Measurements from ENCODE around the gene PHF21B. TPM values are rescaled to one million over a fixed set of nuclear protein-coding genes. Genes with fewer than 3 reads are reported as not detected.

PHF21B gene
- total and polyA plus RNA-seq, 2 donors (not counting 3 experiments of a cell fraction or from before 2014, with no cell fraction given): not detected

- no TSS peak for BruUV-seq (replicated peaks)
- H3K79me2 ChIP-seq (ENCODE audit: control insufficient read depth, insufficient read depth, low read length): no peaks in the 10 kb centered on the region
- no peaks in the 10 kb centered on the region for H3K27me3 ChIP-seq (ENCODE audit: control insufficient read depth in 2 of 2, insufficient read depth in 2 of 2, low read length in 2 of 2)
- H4K20me1 ChIP-seq (replicated peaks; ENCODE audit: control insufficient read depth, extremely low read depth, insufficient read depth, low read length): no peaks in the 10 kb centered on the region
- dilution Hi-C loops (cut with MboI; ENCODE audit: extremely low pct_ligation_motif_present, low sequenced_read_pairs): no loop called here
- no peak overlapping the region for H3K4me3 ChIP-seq (replicated peaks in 1 of 3; ENCODE audit: insufficient read depth in 1 of 3, low read depth in 1 of 3, low read length in 3 of 3)
- H3K4me2 ChIP-seq (ENCODE audit: insufficient read depth, low read length): no peak overlapping the region
- no peak for FAIRE-seq
- intact Hi-C loops (cut with micrococcal nuclease): no loop called here
- H3K4me1 ChIP-seq (ENCODE audit: control insufficient read depth, extremely low read depth, insufficient read depth, low read length): no peaks in the 10 kb centered on the region
- H3K9ac ChIP-seq (replicated peaks; ENCODE audit: extremely low read depth, insufficient read depth, low read length): no peak overlapping the region
- H3K9me1 ChIP-seq (replicated peaks; ENCODE audit: control insufficient read depth, extremely low read depth, insufficient read depth, low read length): no peaks in the 10 kb centered on the region
- ChIA-PET POLR2A (no interaction called here), CTCF (no interaction called here)
- H3K36me3 ChIP-seq (ENCODE audit: control insufficient read depth in 2 of 2, extremely low read depth in 1 of 2, insufficient read depth in 2 of 2, low read length in 2 of 2): no peaks in the 10 kb centered on the region
- H3K27ac ChIP-seq (ENCODE audit: insufficient read depth, low read depth, low read length): no peak overlapping the region
- TF ChIP-seq FOS (IDR thresholded peaks at IDR 0.05; ENCODE audit: borderline replicate concordance, insufficient read depth, low read length) (no peak), EZH2 (IDR thresholded peaks at IDR 0.05; ENCODE audit: borderline replicate concordance, low read depth, low read length, severe bottlenecking) (no peak), MYC (IDR thresholded peaks at IDR 0.05; ENCODE audit: low read depth, low read length) (no peak), CTCF (IDR thresholded peaks at IDR 0.05; ENCODE audit: extremely low read depth in 1 of 2, insufficient read depth in 1 of 2, low read depth in 1 of 2, low read length in 2 of 2) (no peak)
- H2AFZ ChIP-seq (ENCODE audit: low read depth, low read length): no peak overlapping the region
- no peak for DNase-seq (ENCODE audit: low read depth, low spot score)
- H3K9me3 ChIP-seq (replicated peaks; ENCODE audit: control insufficient read depth, insufficient read depth, low read length): no peaks in the 10 kb centered on the region
These were observed 84.2 kb downstream of the PHF21B start for GRCh38 chr22:44925465-44926123.

GRCh38 chr22:44924710-44925109 lies 85.1 kb downstream of the PHF21B start:
- CTCF ChIA-PET: no interaction called here
- no peaks in the 10 kb centered on the region for H3K36me3 ChIP-seq (ENCODE audit: control insufficient read depth in 2 of 2, extremely low read depth in 1 of 2, insufficient read depth in 2 of 2, low read length in 2 of 2)
- H3K9me3 ChIP-seq (replicated peaks; ENCODE audit: control insufficient read depth, insufficient read depth, low read length): no peaks in the 10 kb centered on the region
- intact Hi-C loops (cut with micrococcal nuclease): no loop called here
- no peaks in the 10 kb centered on the region for H3K79me2 ChIP-seq (ENCODE audit: control insufficient read depth, insufficient read depth, low read length)
- H3K9me1 ChIP-seq (replicated peaks; ENCODE audit: control insufficient read depth, extremely low read depth, insufficient read depth, low read length): no peaks in the 10 kb centered on the region
- no peak overlapping the region for H3K27ac ChIP-seq (ENCODE audit: insufficient read depth, low read depth, low read length)
- no peak for TF ChIP-seq POLR2AphosphoS5 (IDR thresholded peaks at IDR 0.05; ENCODE audit: insufficient read depth, low read depth, low read length)
- TF ChIP-seq MYC (IDR thresholded peaks at IDR 0.05; ENCODE audit: low read depth, low read length): no peak
- no peak for TF ChIP-seq EZH2 (IDR thresholded peaks at IDR 0.05; ENCODE audit: borderline replicate concordance, low read depth, low read length, severe bottlenecking)
- TF ChIP-seq FOS (IDR thresholded peaks at IDR 0.05; ENCODE audit: borderline replicate concordance, insufficient read depth, low read length): no peak
- TF ChIP-seq JUN (IDR thresholded peaks at IDR 0.05; ENCODE audit: borderline replicate concordance, insufficient read depth, insufficient read length, low read depth): no peak
- TF ChIP-seq POLR2A (IDR thresholded peaks at IDR 0.05; ENCODE audit: low read depth, low read length): no peak
- no peak for TF ChIP-seq CTCF (IDR thresholded peaks at IDR 0.05; ENCODE audit: extremely low read depth in 1 of 2, insufficient read depth in 1 of 2, low read depth in 1 of 2, low read length in 2 of 2)
- TF ChIP-seq GATA2 (IDR thresholded peaks at IDR 0.05; ENCODE audit: insufficient read depth, insufficient read length, low read depth, low read length): no peak
- TF ChIP-seq MAX (IDR thresholded peaks at IDR 0.05; ENCODE audit: insufficient read depth, insufficient read length): no peak
- H3K4me2 ChIP-seq (ENCODE audit: insufficient read depth, low read length): no peak overlapping the region
- dilution Hi-C loops (cut with MboI; ENCODE audit: extremely low pct_ligation_motif_present, low sequenced_read_pairs): no loop called here
- H3K27me3 ChIP-seq (ENCODE audit: control insufficient read depth in 2 of 2, insufficient read depth in 2 of 2, low read length in 2 of 2): no peaks in the 10 kb centered on the region
- H3K9ac ChIP-seq (replicated peaks; ENCODE audit: extremely low read depth, insufficient read depth, low read length): no peak overlapping the region
- H4K20me1 ChIP-seq (replicated peaks; ENCODE audit: control insufficient read depth, extremely low read depth, insufficient read depth, low read length): no peaks in the 10 kb centered on the region
- H3K4me3 ChIP-seq (replicated peaks in 1 of 3; ENCODE audit: insufficient read depth in 1 of 3, low read depth in 1 of 3, low read length in 3 of 3): no peak overlapping the region
- FAIRE-seq (no peak), DNase-seq (ENCODE audit: low read depth, low spot score) (no peak)
- no TSS peak for BruUV-seq (replicated peaks)
- POLR2A ChIA-PET: no interaction called here
- no peak overlapping the region for H2AFZ ChIP-seq (ENCODE audit: low read depth, low read length)
- no peaks in the 10 kb centered on the region for H3K4me1 ChIP-seq (ENCODE audit: control insufficient read depth, extremely low read depth, insufficient read depth, low read length)
